GM19467 (cell line): Measurements from ENCODE around the gene PALB2.
"Not testable (repeated sequence)": the region's sequence is repeated elsewhere in the genome, so short reads cannot be mapped to it uniquely, and the experiment has no call there.

Experiments used
- ATAC-seq: cut with Tn5 transposase; IDR thresholded peaks from one replicate; pipeline ENCODE4 v1.9.1; 2021; ENCODE audit warnings: mild to moderate bottlenecking, moderate library complexity; ENCODE audit not compliant: unreplicated experiment

Gene PALB2

GRCh38 chr16:23584186-23585076 lies 56.7 kb downstream of the PALB2 start:
- ATAC-seq, result no peak

DNA sequence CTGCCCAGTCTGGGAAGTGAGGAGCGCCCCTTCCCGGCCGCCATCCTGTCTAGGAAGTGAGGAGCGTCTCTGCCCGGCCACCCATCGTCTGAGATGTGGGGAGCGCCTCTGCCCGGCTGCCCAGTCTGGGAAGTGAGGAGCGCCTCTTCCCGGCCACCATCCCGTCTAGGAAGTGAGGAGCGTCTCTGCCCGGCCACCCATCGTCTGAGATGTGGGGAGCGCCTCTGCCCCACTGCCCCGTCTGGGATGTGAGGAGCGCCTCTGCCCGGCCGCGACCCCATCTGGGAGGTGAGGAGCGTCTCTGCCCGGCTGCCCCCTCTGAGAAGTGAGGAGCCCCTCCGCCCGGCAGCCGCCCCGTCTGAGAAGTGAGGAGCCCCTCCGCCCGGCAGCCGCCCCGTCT lies 57.8 kb downstream of the PALB2 start:
- ATAC-seq, result not testable (repeated sequence)

DNA sequence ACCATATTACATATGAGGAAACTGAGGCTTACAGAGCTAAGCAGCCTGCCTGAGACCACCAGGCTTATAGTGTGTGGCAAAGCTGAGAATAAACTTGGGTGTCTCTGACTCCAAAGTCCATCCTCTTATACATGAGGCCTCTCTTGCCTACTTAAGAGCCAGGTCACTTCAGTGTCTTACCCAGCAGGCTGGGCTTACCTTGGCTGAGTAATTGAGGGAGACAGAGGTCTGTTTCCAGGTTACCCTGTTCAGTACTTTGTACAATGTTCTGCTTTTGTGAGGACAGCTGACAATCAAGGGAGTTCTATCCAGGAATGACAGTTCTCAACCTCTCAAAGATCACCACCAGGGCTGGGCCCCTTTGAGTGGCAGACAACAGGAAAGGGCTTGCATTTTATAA lies 59.3 kb downstream of the PALB2 start:
- ATAC-seq, result no peak

- ATAC-seq, result no peak
Observed at GRCh38 chr16:23580391-23580790, 60.7 kb downstream of the PALB2 start.

- ATAC-seq, result no peak
Observed at GRCh38 chr16:23579371-23579770, 61.7 kb downstream of the PALB2 start.

- ATAC-seq, result no peak
Observed at GRCh38 chr16:23578101-23578830, 62.8 kb downstream of the PALB2 start.

- ATAC-seq, result no peak
Observed at GRCh38 chr16:23577493-23577892, 63.6 kb downstream of the PALB2 start.

- ATAC-seq, result no peak
Observed at GRCh38 chr16:23575834-23576233, 65.3 kb downstream of the PALB2 start.

GRCh38 chr16:23573817-23574216 lies 67.3 kb downstream of the PALB2 start:
- ATAC-seq, result no peak

DNA sequence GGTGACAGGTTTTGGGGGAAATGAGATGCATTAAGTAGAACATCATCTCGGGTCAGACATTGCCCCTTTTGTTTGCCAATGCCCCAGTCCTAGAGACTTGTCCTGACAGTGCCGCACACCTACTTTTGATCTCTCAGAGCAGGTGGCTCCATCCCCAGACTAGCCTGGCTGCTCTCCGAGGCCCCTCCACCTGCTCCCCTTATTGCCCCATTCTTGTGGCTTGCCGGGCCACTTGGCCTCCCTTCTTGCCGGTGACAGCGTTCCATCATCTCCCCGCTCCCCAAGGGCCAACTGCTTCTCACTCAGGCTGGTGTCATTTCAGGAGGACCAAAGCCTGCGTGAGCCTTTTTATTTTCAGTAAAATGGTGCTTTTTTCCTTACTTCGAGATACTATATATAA lies 68.7 kb downstream of the PALB2 start:
- ATAC-seq, result no peak

DNA sequence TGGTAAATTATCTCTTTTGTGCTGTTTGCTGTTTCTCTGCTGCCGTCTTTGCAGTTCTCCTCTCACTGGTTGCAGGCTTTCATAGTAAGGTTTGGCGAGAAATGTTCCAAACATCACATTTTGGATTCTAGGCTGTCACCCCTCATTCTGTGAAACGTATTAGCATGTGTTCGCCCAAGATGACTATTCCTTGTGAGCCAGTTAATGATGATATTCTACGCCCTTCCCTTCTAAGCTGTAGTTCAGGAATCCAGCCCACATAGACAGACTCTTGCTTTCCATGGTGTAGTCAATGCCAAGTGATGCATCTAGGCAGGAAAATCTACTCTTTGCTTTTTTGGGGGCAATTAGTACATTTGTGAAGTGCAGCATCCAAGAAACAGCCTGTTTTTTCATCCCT lies 69.2 kb downstream of the PALB2 start:
- ATAC-seq, result no peak

DNA sequence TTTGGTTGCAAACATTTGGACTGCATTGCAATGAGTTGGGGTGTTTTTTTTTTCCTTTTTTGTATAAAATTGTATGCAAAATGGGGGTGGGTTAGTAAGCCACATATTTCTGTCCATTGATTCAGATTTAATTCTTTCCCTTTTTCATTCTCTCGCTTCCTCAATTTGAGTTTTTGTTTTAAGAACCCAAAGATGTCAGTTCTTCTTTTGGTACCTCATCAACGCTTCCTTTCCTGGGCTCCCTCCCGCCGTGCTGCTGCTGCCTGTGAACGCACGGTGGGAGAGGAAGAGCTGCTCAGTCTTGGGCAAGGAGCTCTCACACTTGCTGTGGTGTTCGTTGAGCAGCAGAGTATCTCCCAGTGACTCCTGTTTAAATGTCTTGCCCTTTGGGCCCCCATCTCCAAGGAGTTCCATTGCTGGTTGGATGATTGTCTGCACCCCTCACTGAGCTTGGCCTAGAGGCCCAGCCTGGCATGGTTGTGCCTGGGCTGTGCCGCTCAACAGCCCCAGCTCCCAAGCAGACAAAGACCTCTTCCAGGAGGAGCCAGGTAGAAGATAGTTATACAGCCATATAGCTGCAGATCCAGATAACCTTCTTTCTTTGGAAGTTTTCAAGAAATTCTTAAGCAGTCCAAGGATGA lies 70.0 kb downstream of the PALB2 start:
- ATAC-seq, result no peak

DNA sequence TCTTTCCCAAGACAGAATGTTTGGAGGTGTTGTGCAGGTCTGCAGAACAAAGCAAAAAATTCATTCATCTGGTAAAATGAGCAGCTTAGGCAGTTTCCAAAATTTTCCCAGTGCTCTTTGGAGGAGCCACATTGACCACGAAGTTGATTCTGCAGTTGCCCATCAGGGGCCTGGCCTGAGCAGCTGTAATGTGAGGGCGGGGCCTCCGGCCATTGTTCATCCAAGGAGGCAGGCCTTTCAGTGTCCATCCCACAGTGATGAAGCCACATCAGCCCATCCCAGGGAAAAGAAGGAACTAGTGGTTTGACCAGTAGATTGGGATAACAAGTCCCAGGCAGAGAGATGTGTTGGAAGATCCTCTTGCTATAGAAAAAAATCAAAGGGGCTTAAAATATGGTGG lies 73.5 kb downstream of the PALB2 start:
- ATAC-seq, result no peak

DNA sequence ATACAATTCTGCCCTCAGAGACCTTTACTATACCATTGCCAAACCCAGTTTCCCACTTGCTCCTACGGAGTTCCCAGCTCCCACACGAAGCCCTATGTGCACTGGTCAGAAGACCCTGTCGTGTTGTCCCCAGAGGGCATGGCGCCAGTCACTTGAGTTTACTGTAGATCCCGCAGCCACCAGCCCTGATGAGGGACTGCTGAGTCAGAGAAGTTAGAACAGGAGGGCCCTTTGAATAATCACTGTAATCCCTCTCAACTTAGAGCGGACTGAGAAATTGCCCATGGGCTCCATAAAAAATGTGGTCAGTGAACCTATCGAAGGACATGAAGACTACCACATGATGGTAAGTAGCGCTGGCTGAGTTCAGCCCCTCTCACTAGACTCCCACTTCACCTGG lies 74.4 kb downstream of the PALB2 start:
- ATAC-seq, result no peak

DNA sequence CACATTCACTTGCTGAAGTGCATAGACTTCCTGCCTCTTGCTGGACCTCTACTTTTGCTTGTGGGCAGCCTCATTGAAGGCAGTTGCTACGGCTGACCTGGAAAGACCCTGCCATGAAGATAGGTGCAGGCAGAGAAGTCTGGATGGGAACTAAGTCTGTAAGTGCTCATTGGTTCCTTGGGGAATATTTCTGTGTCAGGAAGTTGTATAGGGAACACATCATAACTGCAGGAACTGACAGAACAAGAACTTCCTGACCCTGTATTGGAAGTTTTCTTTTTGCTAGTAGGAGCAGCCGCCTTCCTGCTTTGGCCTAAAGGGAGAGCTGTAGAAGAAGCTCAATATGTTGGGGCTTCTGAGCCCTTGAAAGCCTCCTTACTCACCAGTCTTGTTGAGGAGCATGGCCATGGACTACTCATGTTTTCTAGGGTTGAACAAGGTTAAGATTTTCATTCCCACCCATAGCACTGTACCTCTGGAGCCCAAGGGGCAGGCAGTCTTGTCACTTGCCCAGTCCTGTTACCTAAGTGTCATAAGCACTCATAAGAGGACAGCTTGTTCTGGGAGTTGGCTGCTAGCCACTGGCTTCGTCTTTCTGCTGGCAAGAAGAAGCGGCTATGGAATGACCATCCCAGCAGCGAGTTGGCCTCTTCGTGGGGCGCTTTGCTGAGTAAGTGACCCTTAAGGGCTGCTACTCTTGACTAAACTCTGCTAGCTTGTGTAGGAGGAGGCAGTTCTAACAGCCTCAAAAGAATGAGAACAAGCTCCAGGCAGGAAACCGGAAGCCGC lies 76.3 kb downstream of the PALB2 start:
- no peak for ATAC-seq

DNA sequence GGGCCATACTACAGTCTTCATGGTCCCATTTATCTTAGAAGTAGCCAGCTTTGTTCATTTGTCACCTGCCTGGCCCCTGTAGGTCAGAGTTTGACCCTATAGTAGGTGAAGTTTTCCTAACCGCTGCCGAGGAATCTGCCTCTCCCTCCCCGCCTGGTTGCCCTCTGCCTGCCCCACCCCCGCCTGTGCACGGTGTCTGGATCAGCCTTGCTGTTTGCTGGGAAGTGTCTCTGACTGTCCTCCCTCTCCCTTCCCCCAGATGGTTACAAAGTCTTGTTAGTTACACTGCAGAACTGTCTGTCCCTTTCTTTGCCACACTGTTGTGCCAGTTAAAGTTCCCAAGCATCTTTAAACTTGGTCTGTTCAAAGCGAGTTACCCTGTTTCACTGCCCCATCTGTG lies 77.9 kb downstream of the PALB2 start:
- no peak for ATAC-seq

- ATAC-seq, result no peak
Observed at GRCh38 chr16:23562505-23562904, 78.6 kb downstream of the PALB2 start.

DNA sequence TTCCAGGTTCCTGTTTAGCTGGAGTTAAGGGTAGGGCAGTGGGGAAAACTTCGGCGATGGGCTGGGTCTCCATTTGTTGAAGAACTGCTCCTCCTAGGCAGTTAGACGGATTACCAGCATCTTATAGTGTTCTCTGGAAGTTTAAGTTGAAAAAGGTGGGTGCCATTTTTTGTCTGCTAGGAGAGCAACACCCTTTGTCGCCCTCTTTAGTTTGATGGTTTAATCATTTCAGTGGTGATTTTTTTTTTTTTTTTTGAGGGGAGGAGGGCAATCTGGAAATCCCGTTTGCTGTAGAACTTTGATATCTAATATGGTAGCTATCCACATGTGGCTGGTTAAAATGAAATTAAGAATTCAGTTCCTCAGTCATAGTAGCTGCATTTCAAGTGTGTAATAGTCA lies 79.5 kb downstream of the PALB2 start:
- ATAC-seq, result no peak

GRCh38 chr16:23557779-23558702 lies 83.1 kb downstream of the PALB2 start:
- no peak for ATAC-seq
